H9 (cell line): Measurements from ENCODE around the gene CADPS. TPM values are rescaled to one million over a fixed set of nuclear protein-coding genes. Genes with fewer than 3 reads are reported as not detected.

Experiments used
- DNase-seq: peaks from one replicate; pipeline ENCODE4 v3.0.0-alpha.2; 2017
- H2AFZ ChIP-seq: one replicate; pipeline ENCODE4 v1.6.1; 2013; ENCODE audit warnings: mild to moderate bottlenecking, low read length, control low read depth, moderate library complexity
- H2AK5ac ChIP-seq: 2 replicates; pipeline ENCODE4 v1.6.1; 2013; ENCODE audit warnings: low read length, control low read depth, mixed read lengths; ENCODE audit not compliant: insufficient read length
- H2BK120ac ChIP-seq: one replicate; pipeline ENCODE4 v1.6.1; 2013; ENCODE audit warnings: low read depth, mild to moderate bottlenecking, low read length, control low read depth, inconsistent platforms; ENCODE audit not compliant: poor library complexity, severe bottlenecking
- H2BK12ac ChIP-seq: 2 replicates; pipeline ENCODE4 v1.6.1; 2013; ENCODE audit warnings: low read length, control low read depth, mixed read lengths, low read depth; ENCODE audit not compliant: insufficient read length
- H2BK15ac ChIP-seq: 2 replicates; pipeline ENCODE4 v1.6.1; 2013; ENCODE audit warnings: low read depth, low read length, control low read depth
- H2BK20ac ChIP-seq: one replicate; pipeline ENCODE4 v1.6.1; 2013; ENCODE audit warnings: low read depth, mild to moderate bottlenecking, low read length, control low read depth, inconsistent platforms; ENCODE audit not compliant: poor library complexity, severe bottlenecking
- H2BK5ac ChIP-seq: 2 replicates; pipeline ENCODE4 v1.6.1; 2013; ENCODE audit warnings: low read length, control low read depth, mixed read lengths; ENCODE audit not compliant: insufficient read length
- H3K14ac ChIP-seq: 2 replicates; pipeline ENCODE4 v1.6.1; 2013; ENCODE audit warnings: low read length, control low read depth; ENCODE audit not compliant: insufficient read depth
- H3K18ac ChIP-seq: 2 replicates; pipeline ENCODE4 v1.6.1; 2013; ENCODE audit warnings: low read depth, mild to moderate bottlenecking, mixed read lengths, low read length, control low read depth; ENCODE audit not compliant: insufficient read length
- H3K23ac ChIP-seq: 2 replicates; pipeline ENCODE4 v1.6.1; 2013; ENCODE audit warnings: low read length, control low read depth, mixed read lengths, low read depth; ENCODE audit not compliant: insufficient read length
- H3K23me2 ChIP-seq: 2 replicates; pipeline ENCODE4 v1.6.1; 2013; ENCODE audit warnings: low read depth, mild to moderate bottlenecking, mixed read lengths, low read length, control low read depth; ENCODE audit not compliant: insufficient read length, poor library complexity, severe bottlenecking
- H3K27ac ChIP-seq: 2 replicates; pipeline ENCODE4 v1.5.1; 2013; ENCODE audit warnings: low read length, control low read depth, mixed read lengths, low read depth; ENCODE audit not compliant: insufficient read length
- H3K27me3 ChIP-seq: 2 replicates; pipeline ENCODE4 v1.6.1; 2013; ENCODE audit warnings: low read length, control low read depth, inconsistent platforms; ENCODE audit not compliant: insufficient read depth
- H3K4ac ChIP-seq: 2 replicates; pipeline ENCODE4 v1.6.1; 2013; ENCODE audit warnings: low read depth, mild to moderate bottlenecking, control low read depth, inconsistent platforms, low read length, moderate library complexity
- H3K4me1 ChIP-seq: 2 replicates; pipeline ENCODE4 v1.6.1; 2013; ENCODE audit warnings: low read length, control low read depth, inconsistent platforms; ENCODE audit not compliant: insufficient read depth
- H3K4me2 ChIP-seq: 2 replicates; pipeline ENCODE4 v1.6.1; 2013; ENCODE audit warnings: low read length, control low read depth, mixed read lengths; ENCODE audit not compliant: insufficient read length, insufficient read depth
- H3K56ac ChIP-seq: 2 replicates; pipeline ENCODE4 v1.6.1; 2013; ENCODE audit warnings: low read depth, mild to moderate bottlenecking, mixed read lengths, low read length, control low read depth; ENCODE audit not compliant: insufficient read length
- H3K79me1 ChIP-seq: 2 replicates; pipeline ENCODE4 v1.6.1; 2013; ENCODE audit warnings: low read depth, mild to moderate bottlenecking, moderate library complexity, low read length, control low read depth, inconsistent platforms; ENCODE audit not compliant: insufficient read depth, poor library complexity, severe bottlenecking
- H3K79me2 ChIP-seq: 2 replicates; pipeline ENCODE4 v1.6.1; 2013; ENCODE audit warnings: low read length, control low read depth, inconsistent platforms; ENCODE audit not compliant: insufficient read depth
- H3K9ac ChIP-seq: 2 replicates; pipeline ENCODE4 v1.6.1; 2013; ENCODE audit warnings: low read length, control low read depth, mixed read lengths; ENCODE audit not compliant: insufficient read length; ENCODE audit errors: extremely low read depth
- H3K9me3 ChIP-seq: one replicate; pipeline ENCODE4 v1.6.1; 2013; ENCODE audit warnings: low read depth, low read length, inconsistent platforms; ENCODE audit not compliant: control insufficient read depth
- H3T11ph ChIP-seq: one replicate; pipeline ENCODE4 v1.6.1; 2013; ENCODE audit warnings: mild to moderate bottlenecking, low read length, control low read depth, inconsistent platforms
- H4K20me1 ChIP-seq: one replicate; pipeline ENCODE4 v1.6.1; 2013; ENCODE audit not compliant: control insufficient read depth, insufficient read length, insufficient read depth
- H4K5ac ChIP-seq: 2 replicates; pipeline ENCODE4 v1.6.1; 2013; ENCODE audit warnings: low read depth, mild to moderate bottlenecking, mixed read lengths, low read length, control low read depth; ENCODE audit not compliant: insufficient read length
- H4K8ac ChIP-seq: replicated peaks from 2 replicates; pipeline ENCODE4 v1.6.1; 2013; ENCODE audit warnings: low read length, control low read depth, mixed read lengths, low read depth; ENCODE audit not compliant: insufficient read length
- H4K91ac ChIP-seq: 2 replicates; pipeline ENCODE4 v1.6.1; 2013; ENCODE audit warnings: low read depth, mild to moderate bottlenecking, moderate library complexity, mixed read lengths, low read length, control low read depth; ENCODE audit not compliant: insufficient read length
- H3K27ac Mint-ChIP-seq, 3 experiments: 2 replicates in 2 of 3; 3 replicates in 1 of 3; pipeline ENCODE4 v1.8.0; 2020 to 2021; ENCODE audit warnings: mixed read lengths in 3 of 3, mild to moderate bottlenecking in 1 of 3, moderate library complexity in 1 of 3
- H3K27me3 Mint-ChIP-seq: 2 replicates; pipeline ENCODE4 v1.8.0; 2021; ENCODE audit warnings: low read depth, mild to moderate bottlenecking, moderate library complexity, mixed read lengths
- H3K36me3 Mint-ChIP-seq, 3 experiments: 2 replicates in 2 of 3; 3 replicates in 1 of 3; pipeline ENCODE4 v1.8.0; 2020 to 2021; ENCODE audit warnings: low read depth in 3 of 3, mixed read lengths in 3 of 3; ENCODE audit not compliant: insufficient read depth in 1 of 3
- H3K4me1 Mint-ChIP-seq, 2 experiments: 2 replicates each; pipeline ENCODE4 v1.8.0; 2020; ENCODE audit warnings: mixed read lengths in 2 of 2
- H3K4me3 Mint-ChIP-seq, 2 experiments: 2 replicates in 1 of 2; 3 replicates in 1 of 2; pipeline ENCODE4 v1.8.0; 2020 to 2021; ENCODE audit warnings: mild to moderate bottlenecking in 2 of 2, mixed read lengths in 2 of 2, moderate library complexity in 1 of 2
- H3K9me3 Mint-ChIP-seq, 2 experiments: 2 replicates in 1 of 2; 3 replicates in 1 of 2; pipeline ENCODE4 v1.8.0; 2020; ENCODE audit warnings: mild to moderate bottlenecking in 2 of 2, mixed read lengths in 2 of 2, moderate library complexity in 1 of 2
- CTCF ChIP-seq: fragments of 200-600 bp; sonication (generic); conservative IDR thresholded peaks from 3 replicates; pipeline ENCODE4 v1.8.0; 2021; ENCODE audit warnings: antibody characterized with exemption, mild to moderate bottlenecking
- WGBS: extraction: QIAGEN DNeasy Blood & Tissue Kit; methylation state at CpG from one replicate; pipeline ENCODE4 v1.1.7; 2013; ENCODE audit warnings: missing lambda C conversion rate, low lambda C conversion rate, mixed read lengths; ENCODE audit not compliant: insufficient read length; ENCODE audit errors: extremely low coverage; 5-methylcytosine and 5-hydroxymethylcytosine counted together
- total RNA-seq: library from RNA; stranded (reverse); gene quantifications from 2 replicates; pipeline ENCODE4 v1.2.1, GENCODE V29; 2021

CADPS gene
- total RNA-seq, 1 experiment from 2014 or later, result 6.6 TPM

GRCh38 chr3:62496503-62496902 is 378.7 kb downstream of the CADPS start:
- H3K9me3 Mint-ChIP-seq, result no peaks in the 10 kb centered on the region
- no peak overlapping the region for H3K9ac ChIP-seq
- H2BK20ac ChIP-seq, result no peak overlapping the region
- H2BK12ac ChIP-seq, result no peak overlapping the region
- no peak overlapping the region for H3K27ac Mint-ChIP-seq
- H3K4me1 ChIP-seq, result no peaks in the 10 kb centered on the region
- no peak overlapping the region for H4K5ac ChIP-seq
- H2BK120ac ChIP-seq, result no peak overlapping the region
- H3K23me2 ChIP-seq, result no peaks in the 10 kb centered on the region
- DNase-seq, result no peak
- no peak overlapping the region for H4K8ac ChIP-seq
- no peaks in the 10 kb centered on the region for H3K79me1 ChIP-seq
- peaks cover 5 to 9% of the 10 kb centered on the region in 2 experiments for H3K4me1 Mint-ChIP-seq
- H2BK15ac ChIP-seq, result no peak overlapping the region
- H3K79me2 ChIP-seq, result no peaks in the 10 kb centered on the region
- H3K18ac ChIP-seq, result no peak overlapping the region
- no peaks in the 10 kb centered on the region for H3K27me3 ChIP-seq
- H3K4ac ChIP-seq, result no peak overlapping the region
- H2BK5ac ChIP-seq, result no peak overlapping the region
- H3K36me3 Mint-ChIP-seq, result no peaks in the 10 kb centered on the region
- no CpG with 5 or more reads among the region's 2 CpGs for WGBS
- H4K20me1 ChIP-seq, result no peaks in the 10 kb centered on the region
- no peak overlapping the region for H3K4me3 Mint-ChIP-seq
- H3K4me2 ChIP-seq, result no peak overlapping the region
- H2AK5ac ChIP-seq, result no peak overlapping the region
- no peak for TF ChIP-seq CTCF
- no peak overlapping the region for H3K23ac ChIP-seq
- no peak overlapping the region for H4K91ac ChIP-seq
- no peak overlapping the region for H3K14ac ChIP-seq
- H3K9me3 ChIP-seq, result no peaks in the 10 kb centered on the region
- no peak overlapping the region for H3K56ac ChIP-seq
- H3K27me3 Mint-ChIP-seq, result no peaks in the 10 kb centered on the region
- no peak overlapping the region for H3K27ac ChIP-seq
- no peak overlapping the region for H3T11ph ChIP-seq
- no peak overlapping the region for H2AFZ ChIP-seq
